Head of caudate nucleus (tissue), 42 donors: Measurements from ENCODE around the gene TOP1.

Experiments used
- DNase-seq, 42 donors: peaks; one replicate each; pipeline versions ENCODE4 v3.0.0 to v3.0.0-alpha.2; 2020 to 2021; ENCODE audit warnings: mixed read lengths in 7 of 42
- intact Hi-C: fragments of 100-400 bp; cut with DNase I; formaldehyde crosslinking; loops from one replicate; pipeline ENCODE4 v1.15.0; 2022

TOP1 gene

GRCh38 chr20:41030531-41031242 lies 2.1 kb downstream of the TOP1 start:
- no peak for DNase-seq
- intact Hi-C loops: loop anchor here (10.0 kb wide), 1 partner anchor 594 kb away; no protein-coding TSS in a partner anchor

GRCh38 chr20:41031243-41031619 lies 2.6 kb downstream of the TOP1 start:
- DNase-seq: no peak
- intact Hi-C loops: loop anchor here (10.0 kb wide), 1 partner anchor 594 kb away; no protein-coding TSS in a partner anchor

GRCh38 chr20:41032271-41032670 lies 3.6 kb downstream of the TOP1 start:
- intact Hi-C loops: loop anchor here (10.0 kb wide), 1 partner anchor 593 kb away; no protein-coding TSS in a partner anchor
- DNase-seq: no peak

- intact Hi-C loops: loop anchor here (10.0 kb wide), 1 partner anchor 591 kb away; no protein-coding TSS in a partner anchor
- no peak for DNase-seq
These were observed 5.6 kb downstream of the TOP1 start for GRCh38 chr20:41034239-41034638.

- intact Hi-C loops: loop anchor here (10.0 kb wide), 1 partner anchor 590 kb away; no protein-coding TSS in a partner anchor
- DNase-seq: no peak
These were observed 6.6 kb downstream of the TOP1 start for GRCh38 chr20:41035207-41035606.

GRCh38 chr20:41037179-41037578 lies 8.6 kb downstream of the TOP1 start:
- intact Hi-C loops: loop anchor here (10.0 kb wide), 1 partner anchor 588 kb away; no protein-coding TSS in a partner anchor
- no peak for DNase-seq

GRCh38 chr20:41038149-41038877 lies 9.7 kb downstream of the TOP1 start:
- no peak for DNase-seq
- intact Hi-C loops: loop anchor here (10.0 kb wide), 1 partner anchor 586 kb away; no protein-coding TSS in a partner anchor

- intact Hi-C loops: loop anchor here (10.0 kb wide), 1 partner anchor 586 kb away; no protein-coding TSS in a partner anchor
These were observed 10.3 kb downstream of the TOP1 start for GRCh38 chr20:41038878-41039404.

GRCh38 chr20:41040855-41041254 lies 12.2 kb downstream of the TOP1 start:
- DNase-seq: no peak
- intact Hi-C loops: no loop called here

More at GRCh38 chr20:41038878-41039404, 10.3 kb downstream of the TOP1 start:
- no peak for DNase-seq

- no peak for DNase-seq
- intact Hi-C loops: no loop called here
These were observed 13.1 kb downstream of the TOP1 start for GRCh38 chr20:41041693-41042092.

GRCh38 chr20:41044409-41045062 lies 15.9 kb downstream of the TOP1 start:
- DNase-seq: no peak
- intact Hi-C loops: no loop called here

GRCh38 chr20:41045671-41046070 lies 17.0 kb downstream of the TOP1 start:
- intact Hi-C loops: no loop called here
- DNase-seq: no peak

- DNase-seq: no peak
- intact Hi-C loops: no loop called here
These were observed 18.1 kb downstream of the TOP1 start for GRCh38 chr20:41046716-41047115.

GRCh38 chr20:41047279-41047974 lies 18.8 kb downstream of the TOP1 start:
- no peak for DNase-seq
- intact Hi-C loops: no loop called here

- intact Hi-C loops: no loop called here
- no peak for DNase-seq
These were observed 19.3 kb downstream of the TOP1 start for GRCh38 chr20:41047975-41048305.

- DNase-seq: no peak
- intact Hi-C loops: no loop called here
These were observed 20.1 kb downstream of the TOP1 start for GRCh38 chr20:41048461-41049301.

- intact Hi-C loops: no loop called here
- DNase-seq: no peak
These were observed 20.8 kb downstream of the TOP1 start for GRCh38 chr20:41049451-41049850.

- DNase-seq: no peak
These were observed 21.9 kb downstream of the TOP1 start for GRCh38 chr20:41050361-41051008.

More at GRCh38 chr20:41050361-41051008, 21.9 kb downstream of the TOP1 start:
- intact Hi-C loops: no loop called here
